GM12878 (cell line): Measurements from ENCODE around the gene BBS1. TPM values are rescaled to one million over a fixed set of nuclear protein-coding genes. Genes with fewer than 3 reads are reported as not detected.

ENCODE experiments used
- ATAC-seq: fragments of 200-7000 bp; cut with Tn5 transposase; 3 replicates; pipeline ENCODE4 v1.9.1; 2020; ENCODE audit warnings: mild to moderate bottlenecking, moderate library complexity
- BruUV-seq: library from RNA; stranded (reverse); fragments of 400-500 nt; replicated peaks from 2 replicates; lab custom pipeline; 2021; lab: Mats Ljungman, UMichigan
- CTCF ChIA-PET: fragments of 300-600 bp; sonication (Branson Sonifier 250); formaldehyde crosslinking; extraction: SDS; loops from one replicate; lab custom pipeline; 2021; ENCODE audit warnings: inconsistent platforms; lab: Yijun Ruan, JAX
- POLR2A ChIA-PET: fragments of 350-600 bp; formaldehyde crosslinking; extraction: SDS; loops from one replicate; lab custom pipeline; 2021; ENCODE audit warnings: inconsistent platforms; lab: Charles Lee
- RAD21 ChIA-PET: fragments of 300-600 bp; sonication (Branson Sonifier 250); formaldehyde crosslinking; loops from one replicate; lab custom pipeline; 2023; ENCODE audit warnings: antibody characterized with exemption; ENCODE audit not compliant: unreplicated experiment; lab: Charles Lee
- SMC1A ChIA-PET: fragments of 300-600 bp; sonication (Branson Sonifier 250); formaldehyde crosslinking; loops from one replicate; lab custom pipeline; 2023; ENCODE audit not compliant: unreplicated experiment, uncharacterized antibody; lab: Charles Lee
- DNase-seq: peaks from one replicate; pipeline ENCODE4 v3.0.0-alpha.2; 2011; ENCODE audit warnings: low read depth, low spot score
- FAIRE-seq: peaks from 3 replicates; lab custom pipeline; 2011; peaks lifted over from hg19 to GRCh38; lab: Jason Lieb, UNC
- H2AFZ ChIP-seq: 2 replicates; pipeline ENCODE4 v1.6.0; 2011; ENCODE audit warnings: low read depth, low read length, control low read depth; ENCODE audit not compliant: control insufficient read depth
- H3K27ac ChIP-seq: 2 replicates; pipeline ENCODE4 v1.5.1; 2011; ENCODE audit warnings: control low read depth; ENCODE audit not compliant: control insufficient read depth, insufficient read depth
- H3K27me3 ChIP-seq, 2 experiments: replicated peaks in 1 of 2; 2 replicates each; pipeline versions ENCODE4 v1.6.0 to v1.6.1; 2011; ENCODE audit warnings: low read length in 1 of 2; ENCODE audit not compliant: control insufficient read depth in 2 of 2, insufficient read depth in 2 of 2
- H3K36me3 ChIP-seq, 2 experiments: 2 replicates each; pipeline ENCODE4 v1.5.1; 2011; ENCODE audit warnings: low read length in 1 of 2; ENCODE audit not compliant: control insufficient read depth in 2 of 2, insufficient read depth in 2 of 2
- H3K4me1 ChIP-seq: 2 replicates; pipeline ENCODE4 v1.6.1; 2011; ENCODE audit warnings: mild to moderate bottlenecking, low read length, moderate library complexity, mixed read lengths; ENCODE audit not compliant: control insufficient read depth, insufficient read depth
- H3K4me2 ChIP-seq: 2 replicates; pipeline ENCODE4 v1.6.0; 2011; ENCODE audit warnings: control low read depth; ENCODE audit not compliant: control insufficient read depth, insufficient read depth
- H3K4me3 ChIP-seq: fragments of 200-600 bp; sonication (generic); 2 replicates; pipeline ENCODE4 v1.5.1; 2016
- H3K79me2 ChIP-seq: 2 replicates; pipeline ENCODE4 v1.6.0; 2011; ENCODE audit warnings: low read length; ENCODE audit not compliant: control insufficient read depth, insufficient read depth
- H3K9ac ChIP-seq: 2 replicates; pipeline ENCODE4 v1.8.0; 2011; ENCODE audit warnings: low read length, control low read depth, mixed read lengths; ENCODE audit not compliant: control insufficient read depth, insufficient read depth
- H3K9me3 ChIP-seq: replicated peaks from 3 replicates; pipeline ENCODE4 v1.5.1; 2011; ENCODE audit warnings: mild to moderate bottlenecking, low read length; ENCODE audit not compliant: control insufficient read depth, insufficient read depth
- H4K20me1 ChIP-seq: 2 replicates; pipeline ENCODE4 v1.6.0; 2011; ENCODE audit not compliant: control insufficient read depth, insufficient read depth
- ATF2 ChIP-seq: IDR thresholded peaks from 2 replicates; pipeline ENCODE4 v1.6.1; 2012; ENCODE audit warnings: low read length, inconsistent platforms
- BACH1 ChIP-seq: fragments of 450-650 bp; IDR thresholded peaks from 2 replicates; pipeline ENCODE4 v1.6.1; 2017; ENCODE audit warnings: mild to moderate bottlenecking, borderline replicate concordance
- CBFB ChIP-seq: IDR thresholded peaks from 2 replicates; pipeline ENCODE4 v1.6.1; 2016; ENCODE audit warnings: antibody characterized with exemption, low read depth
- CBX5 ChIP-seq: sonication (generic); IDR thresholded peaks from 2 replicates; pipeline ENCODE4 v1.6.1; 2016; ENCODE audit warnings: low read depth, moderate library complexity, mild to moderate bottlenecking, inconsistent platforms
- CEBPZ ChIP-seq: fragments of 150-350 bp; IDR thresholded peaks from 2 replicates; pipeline ENCODE4 v1.6.1; 2016; ENCODE audit warnings: low read depth, low read length
- EZH2 ChIP-seq: IDR thresholded peaks from 2 replicates; pipeline ENCODE4 v1.6.1; 2012; ENCODE audit warnings: low read depth, mild to moderate bottlenecking, control low read depth, inconsistent platforms, low read length, borderline replicate concordance; ENCODE audit not compliant: control insufficient read depth
- HSF1 ChIP-seq: fragments of 150-350 bp; IDR thresholded peaks from 2 replicates; pipeline ENCODE4 v1.6.1; 2014; ENCODE audit warnings: mild to moderate bottlenecking, low read depth, low read length
- NFYB ChIP-seq: IDR thresholded peaks from 2 replicates; pipeline ENCODE4 v1.6.1; 2011; ENCODE audit warnings: low read depth, mild to moderate bottlenecking, low read length, improper control_type of control experiment, moderate library complexity; ENCODE audit not compliant: insufficient read depth
- PAX8 ChIP-seq: fragments of 450-650 bp; IDR thresholded peaks from 2 replicates; pipeline ENCODE4 v1.6.1; 2017; ENCODE audit warnings: mild to moderate bottlenecking, moderate library complexity
- POLR2AphosphoS5 ChIP-seq: IDR thresholded peaks from 2 replicates; pipeline ENCODE4 v1.6.1; 2011; ENCODE audit warnings: mild to moderate bottlenecking, low read length, inconsistent platforms
- RFX5 ChIP-seq: IDR thresholded peaks from 2 replicates; pipeline ENCODE4 v1.6.1; 2011; ENCODE audit warnings: low read depth, low read length, improper control_type of control experiment
- SREBF2 ChIP-seq: IDR thresholded peaks from 2 replicates; pipeline ENCODE4 v1.6.1; 2012; ENCODE audit warnings: mild to moderate bottlenecking, low read length
- ZNF24 ChIP-seq: fragments of 450-650 bp; IDR thresholded peaks from 2 replicates; pipeline ENCODE4 v1.6.1; 2017; ENCODE audit warnings: antibody characterized with exemption, mild to moderate bottlenecking
- ZZZ3 ChIP-seq: IDR thresholded peaks from 2 replicates; pipeline ENCODE4 v1.6.1; 2011; ENCODE audit warnings: low read depth; ENCODE audit not compliant: control insufficient read depth, insufficient read length
- WGBS: methylation state at CpG from one replicate; pipeline ENCODE4 v1.1.6; 2016; ENCODE audit warnings: low lambda C conversion rate; ENCODE audit not compliant: insufficient replicate concordance, insufficient coverage; ENCODE audit errors: missing lambda C conversion rate; 5-methylcytosine and 5-hydroxymethylcytosine counted together
- in situ Hi-C: fragments of 300-500 bp; cut with MboI; formaldehyde crosslinking; loops from 9 replicates; pipeline ENCODE4 v1.14.3; 2018; ENCODE audit warnings: mixed read lengths
- intact Hi-C: fragments of 100-400 bp; cut with micrococcal nuclease; formaldehyde crosslinking; loops from one replicate; pipeline ENCODE4 v1.14.2; 2022; ENCODE audit not compliant: unreplicated experiment
- polyA plus RNA-seq, 11 experiments: library from polyadenylated mRNA; depleted of rRNA in 4 of 11; unstranded in 6 of 11; stranded (reverse) in 5 of 11; fragments of >200 nt; fragmentation: Nextera tagmentation in 4 of 11; fragmentation: Illumina TruSeq in 1 of 11; extraction: Ambion mirVana in 4 of 11; extraction: Trizol in 1 of 11; gene quantifications; 1 replicate in 1 of 11; 2 replicates in 10 of 11; pipeline versions ENCODE4 v1.2.1 to v1.2.3, GENCODE V29; 2011 to 2016; ENCODE audit warnings: inconsistent platforms in 2 of 11, missing spikeins in 2 of 11, low read depth in 1 of 11
- total RNA-seq, 4 experiments: library from RNA; depleted of rRNA in 3 of 4; stranded (reverse); fragments of >200 nt in 3 of 4; fragmentation: Illumina TruSeq in 1 of 4; extraction: Trizol in 1 of 4; gene quantifications; 2 replicates each; pipeline versions ENCODE4 v1.2.1 to v1.2.3, GENCODE V29; 2013 to 2021

BBS1 gene
- total and polyA plus RNA-seq, 10 of the 15 experiments (the other 5 are each of a cell fraction or from before 2014, with no cell fraction given): 2.5 to 14.7 (median 8.7) TPM

GRCh38 chr11:66472054-66472453 is 38.4 kb upstream of the BBS1 start (continued):
- TF ChIP-seq CEBPZ (no peak), POLR2AphosphoS5 (no peak), NFYB (no peak), CBX5 (no peak), RFX5 (no peak)
- TF ChIP-seq, all 136 proteins: peak for 0

GRCh38 chr11:66473167-66473566 is 37.3 kb upstream of the BBS1 start:
- WGBS: 92% methylated on average over 11 of the region's 11 CpGs
- ChIA-PET CTCF (no interaction called here), POLR2A (interaction anchor here (1.1 kb wide), 1 partner anchor 202 kb away, joined by 3 read pairs; no protein-coding TSS in a partner anchor), RAD21 (no interaction called here), SMC1A (interaction anchor here (0.9 kb wide), 1 partner anchor 34 kb away, joined by 3 read pairs; the partner anchor contains the start of gene MRPL11)
- Histone ChIP-seq H3K27me3 (no peaks in the 10 kb centered on the region), H3K36me3 (no peaks in the 10 kb centered on the region), H3K27ac (no peak overlapping the region), H2AFZ (no peak overlapping the region), H3K4me1 (no peaks in the 10 kb centered on the region), H3K9me3 (no peaks in the 10 kb centered on the region), H3K4me2 (no peak overlapping the region), H3K4me3 (no peak overlapping the region), H4K20me1 (no peaks in the 10 kb centered on the region), H3K9ac (no peak overlapping the region), H3K79me2 (no peaks in the 10 kb centered on the region)
- ATAC-seq (no peak), FAIRE-seq (no peak), DNase-seq (no peak)
- intact Hi-C loops (no loop called here), in situ Hi-C loops (no loop called here)
- no TSS peak for BruUV-seq
- TF ChIP-seq RFX5: no peak
- TF ChIP-seq BACH1: no peak
- no peak for TF ChIP-seq EZH2
- no peak for TF ChIP-seq SREBF2
- TF ChIP-seq CBFB: no peak
- no peak for TF ChIP-seq PAX8
- no peak for TF ChIP-seq HSF1
- no peak for TF ChIP-seq ZNF24
- no peak for TF ChIP-seq ATF2
- TF ChIP-seq ZZZ3: no peak
